MM.1S (cell line): Measurements from ENCODE around the gene PALB2.

Experiments used
- EZH2 ChIP-seq: fragments of 300-600 bp; sonication (generic); optimal IDR thresholded peaks from 2 replicates; pipeline ENCODE3; 2017; ENCODE audit warnings: low read depth, mild to moderate bottlenecking, antibody characterized with exemption, low read length, mixed read lengths
- EZH2phosphoT487 ChIP-seq: fragments of 300-600 bp; sonication (generic); IDR thresholded peaks from 2 replicates; pipeline ENCODE4 v1.6.1; 2018; ENCODE audit warnings: antibody characterized with exemption, low read length
- TF ChIP-seq, protein P1 (sequence below): fragments of 300-600 bp; sonication (generic); IDR thresholded peaks from 2 replicates; pipeline ENCODE4 v1.5.1; 2016; ENCODE audit warnings: antibody characterized with exemption, low read length, mixed read lengths

DNA sequence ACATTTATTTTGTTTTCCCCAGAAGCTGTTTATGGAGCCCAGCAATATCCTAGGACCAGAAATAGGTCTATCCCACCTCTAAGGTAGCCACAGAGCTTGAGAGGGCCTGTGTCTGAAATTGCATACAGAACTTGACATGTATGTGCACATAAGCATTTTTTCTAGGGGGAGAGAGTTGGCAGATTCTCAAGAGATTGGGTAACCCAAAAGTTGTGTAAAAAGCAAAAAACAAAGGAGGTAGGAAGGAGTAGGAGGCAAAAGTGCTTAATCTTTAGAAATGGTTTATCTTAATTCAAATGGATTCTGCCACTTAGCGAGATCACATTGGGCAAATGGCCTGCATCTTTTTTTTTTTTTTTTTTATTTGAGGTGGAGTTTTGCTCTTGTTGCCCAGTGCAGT is 41.1 kb upstream of the PALB2 start:
- TF ChIP-seq, protein P1, sequence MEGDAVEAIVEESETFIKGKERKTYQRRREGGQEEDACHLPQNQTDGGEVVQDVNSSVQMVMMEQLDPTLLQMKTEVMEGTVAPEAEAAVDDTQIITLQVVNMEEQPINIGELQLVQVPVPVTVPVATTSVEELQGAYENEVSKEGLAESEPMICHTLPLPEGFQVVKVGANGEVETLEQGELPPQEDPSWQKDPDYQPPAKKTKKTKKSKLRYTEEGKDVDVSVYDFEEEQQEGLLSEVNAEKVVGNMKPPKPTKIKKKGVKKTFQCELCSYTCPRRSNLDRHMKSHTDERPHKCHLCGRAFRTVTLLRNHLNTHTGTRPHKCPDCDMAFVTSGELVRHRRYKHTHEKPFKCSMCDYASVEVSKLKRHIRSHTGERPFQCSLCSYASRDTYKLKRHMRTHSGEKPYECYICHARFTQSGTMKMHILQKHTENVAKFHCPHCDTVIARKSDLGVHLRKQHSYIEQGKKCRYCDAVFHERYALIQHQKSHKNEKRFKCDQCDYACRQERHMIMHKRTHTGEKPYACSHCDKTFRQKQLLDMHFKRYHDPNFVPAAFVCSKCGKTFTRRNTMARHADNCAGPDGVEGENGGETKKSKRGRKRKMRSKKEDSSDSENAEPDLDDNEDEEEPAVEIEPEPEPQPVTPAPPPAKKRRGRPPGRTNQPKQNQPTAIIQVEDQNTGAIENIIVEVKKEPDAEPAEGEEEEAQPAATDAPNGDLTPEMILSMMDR = no peak
- TF ChIP-seq EZH2 = no peak
- no peak for TF ChIP-seq EZH2phosphoT487
